NCI-H1092 treated with DMSO at 0.1 percent for 48 hours (cell line): ENCODE data around the gene OR5AK2.
"Not testable (repeated sequence)": the region's sequence is repeated elsewhere in the genome, so short reads cannot be mapped to it uniquely, and the experiment has no call there.

ENCODE experiments used
- DNase-seq: peaks from one replicate; lab custom pipeline; 2025; lab: John Stamatoyannopoulos, UW

The OR5AK2 gene, protein sequence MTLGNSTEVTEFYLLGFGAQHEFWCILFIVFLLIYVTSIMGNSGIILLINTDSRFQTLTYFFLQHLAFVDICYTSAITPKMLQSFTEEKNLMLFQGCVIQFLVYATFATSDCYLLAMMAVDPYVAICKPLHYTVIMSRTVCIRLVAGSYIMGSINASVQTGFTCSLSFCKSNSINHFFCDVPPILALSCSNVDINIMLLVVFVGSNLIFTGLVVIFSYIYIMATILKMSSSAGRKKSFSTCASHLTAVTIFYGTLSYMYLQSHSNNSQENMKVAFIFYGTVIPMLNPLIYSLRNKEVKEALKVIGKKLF

DNA sequence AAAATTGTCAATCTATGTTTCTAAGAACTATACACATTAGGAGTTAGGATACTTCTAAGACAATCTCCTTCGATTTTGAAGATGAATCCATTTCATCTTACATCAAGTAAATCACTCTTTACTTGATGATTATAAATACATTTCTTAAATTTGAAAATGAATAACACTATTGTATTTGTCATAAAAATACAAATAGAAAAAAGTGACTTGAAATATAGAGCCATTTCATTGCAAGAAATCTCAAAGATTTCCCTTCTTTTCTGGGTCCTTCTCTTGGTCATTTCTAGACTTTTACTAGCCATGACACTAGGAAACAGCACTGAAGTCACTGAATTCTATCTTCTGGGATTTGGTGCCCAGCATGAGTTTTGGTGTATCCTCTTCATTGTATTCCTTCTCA is at the start of gene OR5AK2:
OR5AK2 (plus strand) TSS at position 301 of the 400 bp plus-strand sequence; CDS start at position 301, 0 bp downstream.
- no peak for DNase-seq

DNA sequence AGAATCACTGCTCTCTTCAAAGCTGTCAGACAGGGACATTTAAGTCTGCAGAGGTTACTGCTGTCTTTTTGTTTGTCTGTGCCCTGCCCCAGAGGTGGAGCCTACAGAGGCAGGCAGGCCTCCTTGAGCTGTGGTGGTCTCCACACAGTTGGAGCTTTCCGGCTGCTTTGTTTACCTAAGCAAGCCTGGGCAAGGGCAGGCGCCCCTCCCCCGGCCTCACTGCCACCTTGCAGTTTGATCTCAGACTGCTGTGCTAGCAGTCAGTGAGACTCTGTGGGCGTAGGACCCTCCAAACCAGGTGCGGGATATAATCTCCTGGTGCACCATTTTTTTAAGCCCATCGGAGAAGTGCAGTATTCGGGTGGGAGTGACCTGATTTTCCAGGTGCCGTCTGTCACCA is 43.2 kb upstream of the OR5AK2 start:
- not testable (repeated sequence) for DNase-seq

DNA sequence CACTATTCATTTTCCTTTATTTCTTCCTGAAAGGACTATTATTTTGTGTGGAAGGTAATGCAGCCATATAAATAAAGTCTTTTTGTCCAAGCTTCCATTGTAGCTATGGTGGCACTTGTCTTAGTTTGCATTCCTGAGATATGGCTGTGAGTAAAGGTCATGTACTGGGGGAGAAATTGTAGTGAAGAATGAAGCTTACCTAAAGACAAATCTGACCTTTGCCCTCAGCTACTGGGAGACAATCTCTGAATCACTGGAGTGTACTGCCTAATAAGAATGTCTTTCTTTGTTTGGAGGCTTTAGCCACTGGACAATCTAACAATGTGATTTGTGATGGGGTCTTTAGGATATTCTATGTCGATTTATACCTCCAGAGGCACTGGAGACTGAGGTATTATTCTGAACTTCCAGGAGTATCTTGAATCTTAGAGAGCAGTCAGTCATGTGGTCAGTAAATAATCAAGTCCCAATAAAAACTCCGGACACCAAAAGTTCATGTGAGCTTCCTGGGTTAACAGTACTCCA is 39.7 kb upstream of the OR5AK2 start:
- no peak for DNase-seq

DNA sequence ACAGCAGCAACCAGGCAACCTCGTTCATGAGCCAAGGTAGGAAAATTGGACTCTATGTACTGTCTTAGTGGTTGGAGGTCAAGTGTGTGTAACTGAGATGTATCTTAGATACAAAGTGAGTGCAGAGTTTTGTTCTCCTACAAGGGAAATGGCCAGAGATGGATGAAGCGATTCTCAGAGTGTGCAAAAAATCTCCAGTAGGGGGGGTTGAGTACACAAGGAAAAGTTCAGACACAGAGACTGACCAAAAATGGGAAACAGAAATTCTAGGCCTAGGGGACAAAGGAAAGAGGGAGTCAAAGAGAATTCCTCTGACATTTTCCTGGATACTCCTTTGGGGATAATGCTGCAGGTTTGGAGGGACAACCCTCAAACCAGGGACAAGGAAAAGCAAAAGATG is 38.2 kb upstream of the OR5AK2 start:
- DNase-seq: no peak

DNA sequence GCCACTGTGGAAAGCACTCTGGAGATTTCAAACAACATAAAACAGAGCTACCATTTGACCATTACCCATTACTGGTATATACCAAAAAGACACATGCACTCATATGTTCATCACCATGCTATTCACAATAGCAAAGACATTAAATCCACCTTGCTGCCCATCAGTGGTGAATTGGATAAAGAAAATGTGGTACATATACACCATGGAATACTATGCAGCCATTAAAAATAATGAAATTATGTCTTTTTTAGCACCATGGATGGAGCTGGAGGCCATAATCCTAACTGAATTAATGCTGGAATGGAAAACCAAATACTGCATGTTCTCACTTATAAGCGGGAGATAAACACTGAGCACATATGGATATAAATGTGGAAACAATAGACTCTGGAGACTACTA is 34.8 kb upstream of the OR5AK2 start:
- DNase-seq: not testable (repeated sequence)

DNA sequence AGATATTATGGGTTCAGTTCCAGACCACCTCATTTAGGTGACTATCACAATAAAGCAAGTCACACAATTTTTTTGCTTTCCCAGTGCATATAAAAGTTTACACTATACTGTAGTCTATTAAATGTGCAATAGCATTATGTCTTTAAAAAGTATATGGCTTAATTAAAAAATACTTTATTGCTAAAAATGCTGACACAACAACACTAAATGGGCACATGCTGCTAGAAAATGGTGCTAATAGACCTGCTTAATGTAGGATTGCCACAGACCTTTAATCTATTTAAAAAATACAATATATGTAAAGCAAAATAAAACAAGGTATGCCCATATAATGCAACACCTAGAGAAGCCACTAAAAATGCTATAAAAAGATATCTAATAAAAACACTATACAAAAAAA is 27.1 kb upstream of the OR5AK2 start:
- no peak for DNase-seq

DNA sequence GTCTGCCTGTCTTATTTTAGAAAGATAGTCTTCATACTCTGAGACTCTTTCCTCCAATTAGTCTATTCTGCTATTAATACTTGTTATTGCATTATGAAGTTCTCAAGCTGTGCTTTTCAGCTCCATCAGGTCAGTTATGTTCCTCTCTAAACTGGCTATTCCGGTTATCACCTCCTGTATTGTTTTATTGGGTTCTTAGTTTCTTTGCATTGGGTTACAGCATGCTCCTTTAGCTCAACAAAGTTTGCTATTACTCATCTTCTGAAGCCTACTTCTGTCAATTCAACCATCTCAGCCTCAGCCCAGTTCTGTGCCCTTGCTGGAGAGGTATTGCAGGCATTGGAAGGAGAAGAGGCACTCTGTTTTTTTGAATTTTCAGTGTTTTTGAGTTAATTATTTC is 21.0 kb upstream of the OR5AK2 start:
- DNase-seq: no peak

DNA sequence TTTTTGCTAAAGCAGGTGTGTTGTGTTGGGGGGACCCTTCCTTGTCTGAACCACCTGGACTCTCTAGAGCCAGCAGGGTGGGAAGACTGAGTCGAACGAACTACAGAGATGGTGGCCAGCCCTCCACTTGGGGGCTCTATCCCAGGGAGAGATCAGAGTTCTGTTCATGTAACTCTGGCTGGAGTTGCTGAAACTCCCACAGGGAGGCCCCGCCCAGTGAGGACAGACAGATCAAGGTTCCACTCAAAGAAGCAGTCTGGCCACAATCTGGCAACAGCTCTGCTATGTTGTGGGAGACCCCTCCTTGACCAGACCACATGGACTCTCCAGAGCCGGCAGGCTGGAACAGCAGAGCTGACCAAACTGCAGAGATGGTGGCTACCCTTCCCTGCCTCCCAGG is 20.2 kb upstream of the OR5AK2 start:
- DNase-seq: no peak

DNA sequence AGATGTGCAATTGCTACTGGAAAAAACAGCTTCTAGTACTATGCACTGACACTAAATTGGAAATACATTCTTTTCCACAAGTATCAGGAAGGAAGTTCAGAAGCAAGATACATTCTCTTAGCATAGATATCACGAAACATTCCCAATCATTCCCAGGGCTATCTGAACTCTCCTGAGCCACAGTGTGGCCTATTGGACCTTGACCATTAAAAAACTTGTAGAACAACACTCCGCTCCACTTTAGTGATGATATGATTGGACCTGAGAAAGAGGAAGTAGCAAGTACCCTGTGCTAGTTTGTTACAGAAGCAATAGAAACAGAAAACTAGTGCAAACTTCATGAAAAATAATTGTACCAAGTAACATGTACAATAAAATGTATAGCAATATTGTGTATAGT is 11.4 kb upstream of the OR5AK2 start:
- no peak for DNase-seq

DNA sequence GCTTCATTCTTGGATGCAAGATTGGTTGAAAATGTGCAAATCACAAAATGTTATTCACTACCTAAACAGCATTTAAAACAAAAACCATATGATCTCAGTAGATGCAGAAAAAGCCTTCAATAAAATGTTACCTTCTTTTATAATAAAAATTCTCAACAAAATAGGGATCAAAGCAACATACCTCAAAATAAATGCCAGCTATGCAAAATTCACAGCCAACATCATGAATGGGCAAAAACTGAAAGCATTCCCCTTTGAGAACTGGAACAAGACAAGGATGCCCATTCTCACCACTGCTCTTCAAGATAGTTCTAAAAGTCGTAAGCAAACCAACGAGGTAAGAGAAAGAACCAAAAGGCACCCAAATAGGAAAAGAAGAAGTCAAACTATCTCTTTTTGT is 2.0 kb downstream of the OR5AK2 start:
- no peak for DNase-seq

DNA sequence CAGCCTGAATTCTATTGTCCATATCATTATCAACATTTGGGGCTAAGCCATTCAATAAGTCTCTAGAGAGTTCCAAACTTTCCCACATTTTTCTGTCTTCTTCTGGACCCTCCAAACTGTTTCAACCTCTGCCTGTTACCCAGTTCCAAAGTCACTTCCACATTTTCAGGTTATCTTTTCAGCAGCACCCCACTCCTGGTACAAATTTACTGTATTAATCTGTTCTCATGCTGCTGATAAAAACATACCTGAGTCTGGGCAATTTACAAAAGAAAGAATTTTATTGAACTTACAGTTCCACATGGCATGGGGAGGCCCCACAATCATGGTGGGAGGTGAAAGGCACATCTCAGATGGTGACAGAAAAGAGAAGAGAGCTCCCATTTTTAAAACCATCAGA is 5.8 kb downstream of the OR5AK2 start:
- DNase-seq: no peak

DNA sequence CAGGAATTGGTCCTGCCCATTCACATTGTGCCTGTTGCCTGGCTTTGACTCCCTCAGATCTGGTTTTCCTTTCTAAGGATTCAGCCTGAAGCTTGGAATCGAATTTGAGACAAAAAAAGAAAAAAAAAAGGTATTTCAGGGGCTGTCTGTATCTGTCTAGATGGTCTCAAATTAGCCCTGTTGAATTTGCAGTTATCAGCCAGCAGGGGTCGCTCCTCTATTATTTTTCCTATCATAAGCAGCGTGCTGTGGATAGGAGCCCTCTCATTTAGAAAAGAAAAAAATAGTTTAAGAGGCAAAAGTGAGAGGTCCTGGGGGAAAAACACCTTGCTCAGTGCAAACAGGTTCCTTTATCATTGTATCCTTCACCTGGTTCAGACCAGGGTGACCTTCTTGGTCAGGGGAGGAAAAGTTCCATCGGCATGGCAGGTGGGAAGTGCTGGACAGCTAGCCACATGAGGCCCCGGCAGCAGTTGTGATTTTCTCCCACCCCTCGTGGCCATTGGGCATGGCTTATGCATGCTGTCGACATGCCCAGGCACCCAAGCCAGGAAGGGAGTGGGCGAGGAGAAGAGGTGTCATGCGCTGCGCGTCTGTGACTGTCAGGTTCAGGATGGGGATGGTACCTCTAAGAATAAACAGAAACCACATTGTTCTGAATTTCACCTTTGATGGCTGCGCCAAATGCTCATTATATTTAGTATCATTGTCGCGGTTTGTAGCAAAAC is 13.1 kb downstream of the OR5AK2 start:
- DNase-seq: no peak

DNA sequence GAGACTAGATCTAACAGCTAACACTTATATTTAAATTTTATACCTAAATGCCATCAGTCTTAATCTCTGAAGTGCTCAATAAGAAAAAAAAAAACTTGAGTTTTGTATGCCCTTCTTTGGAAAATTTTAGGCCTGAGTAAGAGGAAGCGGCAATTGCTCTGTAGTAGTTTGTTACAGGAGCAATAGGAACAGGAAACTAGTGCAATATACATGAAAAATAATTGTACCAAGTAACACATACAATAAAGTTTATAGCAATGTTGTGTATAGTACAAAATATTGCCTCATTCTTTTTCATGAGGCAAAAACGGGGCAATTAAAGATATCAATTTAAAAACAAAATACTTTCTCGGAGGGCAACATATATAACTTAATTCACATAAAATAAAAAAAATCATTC is 19.7 kb downstream of the OR5AK2 start:
- DNase-seq: no peak

DNA sequence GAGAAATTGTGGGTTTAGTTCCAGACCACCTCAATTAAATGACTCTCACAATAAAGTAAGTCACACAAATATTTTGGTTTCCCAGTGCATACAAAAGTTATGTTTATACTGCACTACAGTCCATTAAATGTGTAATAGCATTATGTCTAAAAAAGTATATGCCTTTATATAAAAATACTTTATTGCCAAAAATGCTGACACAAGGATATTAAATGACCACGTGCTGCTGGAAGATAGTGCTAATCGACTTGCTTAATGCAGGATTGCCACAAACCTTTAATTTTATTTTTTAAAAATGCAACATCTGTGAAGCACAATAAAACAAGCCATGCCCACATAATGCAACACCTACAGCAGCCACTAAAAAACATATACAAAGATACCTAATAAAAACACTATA is 27.0 kb downstream of the OR5AK2 start:
- no peak for DNase-seq

DNA sequence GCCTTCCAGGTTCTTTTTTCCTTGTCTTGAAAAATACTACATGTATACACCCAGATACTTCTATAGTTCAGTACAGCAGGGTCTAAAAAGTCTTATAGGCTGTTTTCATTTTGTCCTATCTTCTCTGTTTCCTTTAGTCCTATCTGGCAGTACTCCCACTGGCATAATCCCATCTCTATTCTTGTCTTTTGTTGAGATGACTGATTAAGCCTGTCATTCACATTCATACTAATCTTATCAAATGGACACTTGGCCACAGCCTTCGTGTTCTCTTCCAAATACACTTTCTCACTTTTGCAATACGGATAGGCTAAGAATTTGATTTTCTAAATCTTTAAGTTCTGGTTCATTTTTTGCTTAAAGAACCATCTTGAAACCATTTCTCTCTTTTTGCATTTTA is 42.8 kb downstream of the OR5AK2 start:
- no peak for DNase-seq
